Activated naive CD4-positive, alpha-beta T cell treated with anti-CD3 and anti-CD28 coated beads, Interleukin-2, amount 50 U/mL, for 72 hours (primary cell): ENCODE results near the gene SEMA5B. TPM values are rescaled to one million over a fixed set of nuclear protein-coding genes. Genes with fewer than 3 reads are reported as not detected.

Experiments used
- ATAC-seq, 2 donors: fragments of 150-1000 bp; cut with Tn5 transposase; 2 replicates each; pipeline ENCODE4 v1.10.0; 2021; ENCODE audit warnings: mild to moderate bottlenecking in 2 of 2, moderate library complexity in 2 of 2
- DNase-seq, 2 donors: peaks; one replicate each; pipeline ENCODE4 v3.0.0; 2021 to 2022; ENCODE audit warnings: low spot score in 2 of 2
- H3K27ac Mint-ChIP-seq, 2 donors: one replicate each; pipeline ENCODE4 v1.8.0; 2022; ENCODE audit warnings: mild to moderate bottlenecking in 2 of 2, mixed read lengths in 2 of 2
- H3K36me3 Mint-ChIP-seq, 2 donors: one replicate each; pipeline ENCODE4 v1.8.0; 2022; ENCODE audit warnings: mixed read lengths in 2 of 2
- H3K9me3 Mint-ChIP-seq, 2 donors: one replicate each; pipeline ENCODE4 v1.8.0; 2022; ENCODE audit warnings: mixed read lengths in 2 of 2
- total RNA-seq, 2 donors: library from RNA; stranded (reverse); gene quantifications; one replicate each; pipeline ENCODE4 v1.2.3, GENCODE V29; 2022

Gene SEMA5B
- total RNA-seq, 2 donors from 2014 or later, result not detected

- ATAC-seq, result no peak
- H3K9me3 Mint-ChIP-seq, result no peaks in the 10 kb centered on the region
- no peak overlapping the region for H3K27ac Mint-ChIP-seq
- DNase-seq, result no peak
- no peaks in the 10 kb centered on the region for H3K36me3 Mint-ChIP-seq
These were observed 135.2 kb downstream of the SEMA5B start for GRCh38 chr3:122892118-122892960.

- ATAC-seq (no peak), DNase-seq (no peak)
- Mint-ChIP-seq H3K36me3 (no peaks in the 10 kb centered on the region), H3K27ac (no peak overlapping the region), H3K9me3 (no peaks in the 10 kb centered on the region)
These were observed 136.8 kb downstream of the SEMA5B start for GRCh38 chr3:122890720-122891220.

GRCh38 chr3:122890077-122890719 is 137.4 kb downstream of the SEMA5B start:
- DNase-seq, result no peak

GRCh38 chr3:122886946-122887345 is 140.6 kb downstream of the SEMA5B start:
- Mint-ChIP-seq H3K9me3 (no peaks in the 10 kb centered on the region), H3K27ac (no peak overlapping the region), H3K36me3 (no peaks in the 10 kb centered on the region)
- ATAC-seq, result no peak
- DNase-seq, result no peak

More at GRCh38 chr3:122890077-122890719, 137.4 kb downstream of the SEMA5B start:
- peak; percentile 54 to 60 for ATAC-seq
- Mint-ChIP-seq H3K36me3 (no peaks in the 10 kb centered on the region), H3K9me3 (no peaks in the 10 kb centered on the region), H3K27ac (no peak overlapping the region)

GRCh38 chr3:122886251-122886650 is 141.3 kb downstream of the SEMA5B start:
- DNase-seq, result no peak
- no peaks in the 10 kb centered on the region for H3K9me3 Mint-ChIP-seq
- H3K36me3 Mint-ChIP-seq, result no peaks in the 10 kb centered on the region
- no peak overlapping the region for H3K27ac Mint-ChIP-seq
- ATAC-seq, result no peak

GRCh38 chr3:122882361-122882947 is 145.1 kb downstream of the SEMA5B start:
- DNase-seq (no peak), ATAC-seq (no peak)
- Mint-ChIP-seq H3K9me3 (no peaks in the 10 kb centered on the region), H3K27ac (no peak overlapping the region), H3K36me3 (no peaks in the 10 kb centered on the region)

GRCh38 chr3:122880624-122881023 is 146.9 kb downstream of the SEMA5B start:
- Mint-ChIP-seq H3K27ac (no peak overlapping the region), H3K36me3 (peaks cover 0 to under 1% of the 10 kb centered on the region in 2 donors), H3K9me3 (no peaks in the 10 kb centered on the region)
- ATAC-seq (no peak), DNase-seq (no peak)

- peaks cover under 1 to 5% of the 10 kb centered on the region in 2 donors for H3K36me3 Mint-ChIP-seq
- ATAC-seq, result no peak
- H3K9me3 Mint-ChIP-seq, result no peaks in the 10 kb centered on the region
- no peak overlapping the region for H3K27ac Mint-ChIP-seq
- DNase-seq, result no peak
These were observed 147.4 kb downstream of the SEMA5B start for GRCh38 chr3:122880173-122880572.

GRCh38 chr3:122875547-122876127 is 151.9 kb downstream of the SEMA5B start:
- ATAC-seq, result peak in 1 of 2 donors; percentile 81
- Mint-ChIP-seq H3K36me3 (peaks cover 10 to 16% of the 10 kb centered on the region in 2 donors), H3K27ac (no peak overlapping the region), H3K9me3 (no peaks in the 10 kb centered on the region)
- no peak for DNase-seq

GRCh38 chr3:122873741-122874515 is 153.6 kb downstream of the SEMA5B start:
- Mint-ChIP-seq H3K9me3 (no peaks in the 10 kb centered on the region), H3K36me3 (peaks cover 10 to 16% of the 10 kb centered on the region in 2 donors), H3K27ac (no peak overlapping the region)
- DNase-seq (no peak), ATAC-seq (no peak)

- ATAC-seq, result no peak
- no peak for DNase-seq
- no peak overlapping the region for H3K27ac Mint-ChIP-seq
These were observed 159.2 kb downstream of the SEMA5B start for GRCh38 chr3:122868322-122868721.

GRCh38 chr3:122864498-122864897 is 163.1 kb downstream of the SEMA5B start:
- Mint-ChIP-seq H3K36me3 (no peaks in the 10 kb centered on the region), H3K27ac (no peak overlapping the region), H3K9me3 (no peaks in the 10 kb centered on the region)
- ATAC-seq (no peak), DNase-seq (no peak)

More at GRCh38 chr3:122868322-122868721, 159.2 kb downstream of the SEMA5B start:
- Mint-ChIP-seq H3K36me3 (no peaks in the 10 kb centered on the region), H3K9me3 (no peaks in the 10 kb centered on the region)

- ATAC-seq, result no peak
- H3K36me3 Mint-ChIP-seq, result no peaks in the 10 kb centered on the region
These were observed 165.2 kb downstream of the SEMA5B start for GRCh38 chr3:122862381-122862780.

More at GRCh38 chr3:122862381-122862780, 165.2 kb downstream of the SEMA5B start:
- DNase-seq, result no peak
- Mint-ChIP-seq H3K9me3 (no peaks in the 10 kb centered on the region), H3K27ac (no peak overlapping the region)
